Gastroesophageal sphincter (tissue), 3 donors: ENCODE results near the gene ENDOD1.

ENCODE experiments used
- POLR2A ChIP-seq, 2 donors: fragments of 450-650 bp; IDR thresholded peaks; one replicate each; pipeline ENCODE4 v1.6.1; 2017; ENCODE audit warnings: antibody characterized with exemption in 2 of 2, mild to moderate bottlenecking in 2 of 2, moderate library complexity in 1 of 2
- POLR2AphosphoS5 ChIP-seq: sonication (generic); formaldehyde crosslinking; IDR thresholded peaks from one replicate; pipeline ENCODE4 v1.6.1; 2017; ENCODE audit warnings: antibody characterized with exemption
- TF ChIP-seq, protein P1 (sequence below), 4 experiments: fragments of 200-600 bp in 2 of 4; fragments of 450-650 bp in 2 of 4; sonication (generic) in 1 of 4; IDR thresholded peaks; one replicate each; pipeline ENCODE4 v1.5.1; 2017 to 2019; ENCODE audit warnings: antibody characterized with exemption in 4 of 4, mild to moderate bottlenecking in 2 of 4, moderate library complexity in 2 of 4

DNA sequence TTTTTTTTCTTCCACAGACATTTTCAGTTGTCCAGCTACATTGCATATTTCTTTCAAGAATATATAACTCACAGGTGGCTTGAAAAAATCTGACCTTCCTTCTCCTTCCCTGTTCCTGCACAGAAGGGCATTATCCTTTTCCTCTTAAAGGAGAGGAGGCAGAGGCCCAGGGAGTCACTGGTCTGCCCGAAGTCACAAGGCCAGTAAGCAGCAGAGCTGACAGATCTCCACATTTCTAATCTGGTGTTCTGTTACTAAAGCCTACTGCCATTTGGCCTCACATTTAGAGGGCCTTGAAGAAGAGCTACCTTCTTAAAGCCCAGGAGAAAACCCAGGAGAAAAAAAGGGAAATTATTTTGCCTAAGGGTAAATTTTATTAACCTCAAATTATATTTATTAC lies 12.3 kb downstream of the ENDOD1 start:
- no peak for TF ChIP-seq POLR2AphosphoS5
- TF ChIP-seq, protein P1, sequence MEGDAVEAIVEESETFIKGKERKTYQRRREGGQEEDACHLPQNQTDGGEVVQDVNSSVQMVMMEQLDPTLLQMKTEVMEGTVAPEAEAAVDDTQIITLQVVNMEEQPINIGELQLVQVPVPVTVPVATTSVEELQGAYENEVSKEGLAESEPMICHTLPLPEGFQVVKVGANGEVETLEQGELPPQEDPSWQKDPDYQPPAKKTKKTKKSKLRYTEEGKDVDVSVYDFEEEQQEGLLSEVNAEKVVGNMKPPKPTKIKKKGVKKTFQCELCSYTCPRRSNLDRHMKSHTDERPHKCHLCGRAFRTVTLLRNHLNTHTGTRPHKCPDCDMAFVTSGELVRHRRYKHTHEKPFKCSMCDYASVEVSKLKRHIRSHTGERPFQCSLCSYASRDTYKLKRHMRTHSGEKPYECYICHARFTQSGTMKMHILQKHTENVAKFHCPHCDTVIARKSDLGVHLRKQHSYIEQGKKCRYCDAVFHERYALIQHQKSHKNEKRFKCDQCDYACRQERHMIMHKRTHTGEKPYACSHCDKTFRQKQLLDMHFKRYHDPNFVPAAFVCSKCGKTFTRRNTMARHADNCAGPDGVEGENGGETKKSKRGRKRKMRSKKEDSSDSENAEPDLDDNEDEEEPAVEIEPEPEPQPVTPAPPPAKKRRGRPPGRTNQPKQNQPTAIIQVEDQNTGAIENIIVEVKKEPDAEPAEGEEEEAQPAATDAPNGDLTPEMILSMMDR (IDR thresholded peaks at IDR 0.05): no peak
- no peak for TF ChIP-seq POLR2A (IDR thresholded peaks at IDR 0.05)
